ENCODE measurements around the gene NXN. TPM values are rescaled to one million over a fixed set of nuclear protein-coding genes. Genes with fewer than 3 reads are reported as not detected.
"Not testable (repeated sequence)": the region's sequence is repeated elsewhere in the genome, so short reads cannot be mapped to it uniquely, and the experiment has no call there.

Gene NXN
- total RNA-seq, 1 donor from 2014 or later = 16.7 TPM

DNA sequence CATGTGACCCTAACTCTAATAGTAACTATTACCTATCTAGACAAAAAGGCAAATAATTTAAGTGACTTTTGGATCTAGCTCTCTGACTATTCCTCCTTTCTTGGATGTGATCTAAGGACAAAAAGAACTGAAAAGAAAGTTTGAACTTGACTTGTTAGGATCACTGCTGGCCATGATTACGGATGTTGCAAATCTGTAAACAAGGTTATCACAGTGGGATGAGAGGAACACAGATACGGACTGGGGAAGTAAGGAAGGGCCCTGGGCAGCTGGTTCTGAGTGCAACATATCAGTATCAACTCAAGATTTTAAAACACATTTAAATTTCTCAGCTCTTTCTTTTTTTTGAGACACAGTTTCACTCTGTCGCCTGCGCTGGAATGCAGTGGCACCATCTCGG, 118.8 kb downstream of the NXN start:
- DNase-seq = no peak

DNA sequence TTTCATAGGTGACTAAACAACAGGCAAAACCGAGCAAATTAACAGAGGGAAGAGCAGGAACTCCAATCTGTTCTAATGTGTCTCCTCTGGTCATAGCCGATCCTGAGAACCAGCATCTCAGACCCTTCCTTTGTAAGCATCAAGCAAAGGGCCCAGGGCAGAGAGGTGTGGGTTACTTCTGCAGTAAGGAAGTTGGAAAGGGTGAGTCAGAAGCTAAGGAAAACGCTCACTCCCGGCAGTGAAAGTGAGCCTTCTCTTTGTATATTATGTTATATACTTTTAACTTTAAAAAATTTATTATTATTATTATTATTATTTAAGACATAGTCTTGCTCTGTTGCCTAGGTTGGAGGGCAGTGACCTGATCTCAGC, 119.8 kb downstream of the NXN start:
- DNase-seq = no peak

DNA sequence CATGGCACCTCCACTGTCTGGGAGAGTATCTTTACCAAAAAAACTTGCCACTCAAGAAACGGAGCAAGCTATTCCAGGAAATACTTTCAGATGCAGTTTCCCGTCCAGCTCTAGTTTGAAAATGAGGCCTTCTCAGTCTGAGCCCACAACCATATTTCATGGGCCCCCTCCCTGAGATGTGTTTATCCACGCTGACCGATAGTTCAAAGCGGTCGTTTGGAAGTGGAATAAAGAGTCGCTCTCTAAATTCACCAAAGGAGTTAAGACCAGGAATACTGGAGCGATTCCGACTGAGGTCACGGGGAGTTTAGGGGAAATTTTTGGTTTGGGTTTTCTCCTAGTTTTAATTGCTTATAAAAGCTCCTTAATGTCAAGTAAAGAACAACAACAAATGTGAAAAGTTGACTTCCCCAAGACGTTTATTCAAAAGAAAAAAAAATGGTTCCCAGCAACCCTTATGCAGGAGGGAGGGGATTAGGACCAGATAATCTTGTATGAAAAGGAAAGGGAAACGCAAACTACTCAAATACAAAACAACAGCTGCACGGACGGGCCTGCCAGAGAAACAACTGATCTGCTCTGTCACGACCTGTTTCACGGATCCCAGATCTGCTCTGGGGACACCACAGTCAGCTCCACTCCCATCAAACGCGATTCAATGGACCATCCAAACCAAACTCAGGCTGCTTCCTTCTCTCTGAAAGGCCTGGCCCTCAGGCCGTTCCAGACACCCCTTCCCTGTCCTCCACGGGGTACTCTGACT, 120.3 kb downstream of the NXN start:
- no peak for DNase-seq

DNA sequence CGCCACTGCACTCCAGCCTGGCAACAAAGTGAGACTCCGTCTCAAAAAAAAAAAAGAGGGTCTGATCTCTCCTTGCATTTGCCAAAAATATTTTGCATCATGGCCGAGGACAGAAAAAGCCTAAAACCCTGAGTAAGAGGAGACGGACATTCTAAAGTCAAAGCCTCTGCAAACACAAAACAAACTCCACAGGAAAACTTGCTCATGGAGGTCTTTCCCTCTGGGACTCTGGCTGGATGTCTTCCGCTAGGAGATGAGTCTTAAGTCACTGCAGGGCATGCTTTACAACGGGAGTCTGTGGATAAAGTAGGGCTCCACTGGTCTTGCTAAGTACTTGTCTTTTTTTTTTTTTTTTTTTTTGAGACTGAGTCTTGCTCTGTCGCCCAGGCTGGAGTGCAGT, 123.4 kb downstream of the NXN start:
- DNase-seq = no peak

DNA sequence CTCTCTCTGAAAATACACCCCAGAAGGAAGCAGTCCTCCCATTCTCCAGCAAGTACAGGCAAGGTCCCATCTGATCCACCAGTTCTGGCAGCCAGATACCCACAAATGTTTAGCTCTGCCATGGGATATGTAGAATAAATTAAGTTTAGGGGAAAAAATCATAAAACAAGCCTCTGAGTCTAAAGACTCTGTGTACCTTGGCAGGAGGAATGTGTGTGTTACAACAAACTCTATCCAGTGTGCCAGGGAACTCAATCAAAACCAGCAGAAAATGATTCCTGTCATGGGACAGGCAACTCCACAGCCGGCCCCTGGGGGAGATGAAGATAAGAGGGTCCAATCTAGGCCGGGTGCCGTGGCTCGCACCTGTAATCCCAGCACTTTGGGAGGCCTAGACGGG, 124.0 kb downstream of the NXN start:
- DNase-seq = no peak

DNA sequence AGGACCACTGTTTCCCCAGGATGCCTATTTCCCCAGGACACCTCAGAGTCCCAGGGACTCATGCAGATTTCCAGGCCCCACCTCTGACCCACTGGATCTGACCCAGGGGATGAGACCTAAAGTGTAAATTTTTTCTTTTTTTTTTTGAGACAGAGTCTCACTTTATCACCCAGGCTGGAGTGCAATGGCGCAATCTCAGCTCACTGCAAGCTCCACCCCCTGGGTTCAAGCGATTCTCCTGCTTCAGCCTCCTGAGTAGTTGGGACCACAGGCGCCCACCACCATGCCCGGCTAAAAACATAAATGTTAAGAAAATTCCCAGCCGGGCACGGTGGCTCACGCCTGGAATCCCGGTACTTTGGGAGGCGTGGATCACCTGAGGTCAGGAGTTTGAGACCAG, 126.7 kb downstream of the NXN start:
- not testable (repeated sequence) for DNase-seq

DNA sequence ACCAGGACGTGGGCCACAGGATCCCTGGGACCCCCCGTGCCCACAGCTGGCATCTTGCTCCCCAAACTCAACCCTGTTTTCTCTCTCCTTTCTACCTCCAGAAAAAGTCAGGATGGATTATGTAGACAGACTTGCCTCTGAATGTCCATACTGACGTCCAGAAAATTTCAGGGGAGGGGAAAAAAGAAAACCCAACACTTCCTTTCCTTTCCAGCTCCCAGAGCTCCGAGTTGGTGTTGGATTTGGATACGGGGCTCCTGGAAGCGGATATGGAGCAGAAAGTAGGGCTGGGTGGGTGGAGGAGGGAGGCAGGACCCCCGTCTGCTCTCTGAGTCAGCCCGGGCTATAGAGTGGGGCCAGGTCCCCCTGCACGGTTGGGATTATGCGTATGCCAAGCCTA, 127.2 kb downstream of the NXN start:
- no peak for DNase-seq

DNA sequence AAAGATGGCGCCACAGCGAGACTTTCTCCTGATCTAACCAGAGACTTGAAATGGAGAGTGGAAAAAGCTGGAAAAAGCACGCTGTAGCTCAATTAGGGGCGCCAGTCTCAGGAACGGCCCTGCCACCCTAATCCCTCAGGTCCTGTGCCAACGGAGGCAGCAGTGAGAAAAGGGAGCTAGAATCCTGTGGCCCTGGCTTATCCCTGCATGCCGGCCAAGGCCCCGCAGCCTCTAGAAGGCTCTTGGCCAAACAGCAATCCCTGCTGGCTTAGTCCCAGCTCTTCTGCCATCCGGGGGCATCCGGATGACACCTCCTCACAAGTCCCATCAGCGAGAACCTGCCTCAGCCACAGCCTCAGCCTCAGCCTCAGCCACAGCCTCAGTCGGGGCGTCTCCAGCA, 127.7 kb downstream of the NXN start:
- no peak for DNase-seq

DNA sequence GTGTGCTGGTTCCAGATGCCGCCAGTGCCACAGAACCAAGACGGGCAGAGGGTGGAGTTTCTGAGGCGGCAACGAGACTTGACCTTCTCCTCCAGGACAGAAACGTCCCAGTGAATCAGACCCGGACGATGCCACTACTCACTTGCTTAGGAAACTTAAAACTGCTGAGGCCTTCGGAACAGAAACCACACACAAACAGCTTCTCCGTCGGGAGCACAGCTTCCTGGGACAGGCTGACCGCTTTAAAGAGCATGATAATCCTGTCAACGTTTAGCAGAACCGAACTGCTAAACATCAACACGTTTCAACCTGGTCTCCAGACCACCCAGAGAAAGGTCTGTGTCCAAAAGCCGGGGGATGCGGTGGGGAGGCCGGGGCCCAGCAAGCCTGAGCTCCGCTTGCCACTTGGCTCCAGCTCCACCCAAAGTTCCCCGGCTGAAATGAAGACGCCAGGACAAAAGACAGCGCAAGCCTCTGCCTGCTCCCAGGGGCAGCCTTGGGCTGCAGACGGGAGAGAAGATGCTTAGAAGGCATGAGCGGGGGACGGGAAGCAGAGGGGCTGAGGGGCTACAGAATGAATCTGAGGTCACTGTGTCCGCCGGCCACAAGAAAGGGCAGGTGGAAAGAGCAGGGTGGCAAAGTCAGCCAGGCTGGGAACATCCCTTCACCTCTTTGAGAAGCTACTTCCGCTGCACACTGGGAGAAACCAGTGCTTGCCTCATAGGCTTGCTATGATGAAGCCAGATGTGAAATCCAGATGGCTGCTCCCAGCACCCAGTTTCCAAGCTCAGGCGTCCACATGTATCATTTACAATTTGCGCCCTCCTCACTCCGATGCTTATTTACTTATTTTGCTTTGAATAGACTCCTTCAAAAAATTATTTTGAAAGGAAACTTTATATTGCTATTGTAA, 128.5 kb downstream of the NXN start:
- DNase-seq = no peak

DNA sequence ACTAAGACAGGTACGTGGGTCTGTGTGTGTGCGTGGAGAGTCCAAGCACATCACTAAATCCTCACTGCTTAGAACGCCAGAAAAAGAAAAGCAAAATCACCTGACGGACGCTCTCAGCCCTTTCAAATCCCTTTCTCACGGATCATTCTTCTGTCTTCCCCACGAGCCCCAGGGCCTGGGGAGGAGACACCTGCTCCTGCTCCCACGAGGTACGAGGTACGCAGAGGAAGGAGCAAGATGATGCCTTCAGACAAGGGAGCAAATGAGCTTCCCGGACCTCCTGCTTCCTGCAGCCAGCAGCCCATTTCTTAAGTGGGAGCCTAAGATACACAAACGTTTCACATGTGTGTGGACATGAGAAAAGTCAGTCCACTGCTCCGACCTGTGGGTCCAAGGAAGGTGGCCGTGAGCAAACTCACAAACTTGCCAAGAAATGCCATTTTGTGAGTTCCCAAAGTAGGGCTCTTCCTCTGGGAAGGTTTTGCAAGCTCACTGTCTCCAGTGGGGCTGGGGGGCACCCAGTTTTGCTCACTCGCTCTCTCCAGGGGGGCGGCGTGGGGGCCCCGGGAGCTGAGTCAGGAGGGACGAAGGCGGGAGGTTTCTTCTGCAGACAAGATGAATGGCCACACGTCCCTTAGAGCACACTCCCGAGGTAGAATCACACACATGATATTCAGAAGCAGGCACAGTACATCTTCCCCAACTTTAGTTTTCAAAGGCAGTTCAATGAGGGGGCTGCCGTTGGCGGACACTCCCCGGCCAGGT, 129.3 kb downstream of the NXN start:
- DNase-seq = no peak

DNA sequence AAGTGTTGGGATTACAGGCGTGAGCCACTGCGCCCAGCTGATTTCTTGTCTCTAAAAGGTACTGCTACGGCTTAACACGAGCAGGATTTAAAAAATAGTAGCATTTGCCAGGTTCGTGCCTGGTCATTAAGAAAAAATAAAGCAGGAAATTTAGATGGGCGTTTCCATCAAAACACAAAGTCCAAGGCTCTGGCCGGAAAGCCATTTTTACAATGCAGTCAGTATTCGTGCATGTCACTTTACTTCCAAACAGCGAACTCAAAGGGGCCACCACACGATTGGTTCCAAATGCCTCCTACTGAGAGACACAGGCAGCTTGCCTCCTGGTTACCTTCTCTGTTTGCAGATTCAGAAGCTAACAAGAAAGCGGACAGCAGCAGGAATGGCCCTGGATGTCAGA, 131.2 kb downstream of the NXN start:
- no peak for DNase-seq

DNA sequence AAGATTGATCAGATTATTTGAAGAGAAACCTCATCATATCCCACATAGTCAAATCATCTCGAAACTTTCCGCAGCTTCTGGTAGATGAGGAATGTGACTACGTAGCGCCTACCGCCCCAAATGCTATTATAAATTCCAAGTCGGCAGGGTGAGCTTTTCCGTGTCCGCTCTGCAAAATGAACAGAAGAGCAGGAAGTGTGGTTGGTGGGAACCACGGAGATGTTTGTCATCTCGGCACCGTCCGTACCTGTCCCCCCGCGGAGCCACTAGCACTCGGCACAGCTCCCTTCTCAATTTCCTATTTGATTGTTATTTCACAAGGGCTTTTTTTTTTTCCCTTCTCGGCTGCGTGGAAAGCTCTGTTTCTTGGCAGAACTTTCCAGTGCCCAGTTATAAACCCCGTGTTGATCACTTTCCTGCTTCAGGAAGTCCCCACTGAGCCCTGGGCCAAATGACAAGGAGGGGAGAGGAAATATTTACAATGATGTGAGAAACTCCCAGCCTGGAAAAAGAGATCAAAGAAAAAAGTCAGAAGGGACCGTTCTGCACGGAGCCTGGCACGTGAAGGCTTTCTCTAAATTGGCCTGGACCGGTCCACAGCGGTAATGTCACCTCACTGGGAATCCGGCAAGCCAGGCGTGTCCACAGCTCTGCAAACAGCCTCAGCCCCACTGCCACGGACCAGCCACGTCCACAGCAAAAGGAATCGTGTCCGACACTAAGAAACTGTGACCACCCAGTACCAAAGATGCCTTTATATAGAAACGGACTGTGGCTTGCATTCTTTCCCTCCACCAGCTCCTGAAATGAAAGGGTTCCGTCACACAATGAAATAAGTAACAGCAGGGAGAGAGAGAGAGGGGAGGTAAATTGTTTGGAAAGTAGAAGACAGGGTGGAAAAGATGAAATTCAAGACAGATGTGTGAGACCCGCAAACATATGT, 132.4 kb downstream of the NXN start:
- DNase-seq = no peak

DNA sequence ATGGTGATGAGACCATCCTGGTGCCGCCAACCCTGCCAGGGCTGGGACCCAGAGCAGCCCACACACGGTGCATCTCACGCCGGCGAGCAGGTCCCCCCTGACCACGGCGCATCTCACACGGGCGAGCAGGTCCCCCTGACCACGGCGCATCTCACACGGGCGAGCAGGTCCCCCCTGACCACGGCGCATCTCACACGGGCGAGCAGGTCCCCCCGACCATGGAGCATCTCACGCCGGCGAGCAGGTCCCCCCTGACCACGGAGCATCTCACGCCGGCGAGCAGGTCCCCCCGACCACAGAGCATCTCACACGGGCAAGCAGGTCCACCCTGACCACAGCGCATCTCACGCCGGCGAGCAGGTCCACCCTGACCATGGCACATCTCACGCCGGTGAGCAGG, 138.3 kb downstream of the NXN start:
- DNase-seq = no peak

DNA sequence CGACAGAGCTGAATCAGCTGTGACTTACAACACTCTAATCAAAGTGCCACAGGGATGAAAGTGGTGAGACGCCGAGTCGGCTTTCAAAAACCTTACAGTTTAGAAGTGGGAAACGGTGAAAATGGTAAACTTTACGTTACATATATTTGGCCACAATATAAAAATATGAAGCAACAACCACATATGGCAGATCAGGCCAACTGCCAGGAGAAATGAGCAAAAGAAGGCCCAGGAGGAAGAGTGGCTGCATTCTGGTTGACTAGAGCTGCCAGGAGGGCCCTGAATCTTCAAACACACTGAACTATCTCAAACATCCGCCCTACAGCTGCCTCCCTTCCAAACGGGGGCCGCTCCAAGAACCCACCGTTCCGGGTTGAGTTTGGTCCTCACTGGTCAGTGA, 141.1 kb downstream of the NXN start:
- DNase-seq = no peak

DNA sequence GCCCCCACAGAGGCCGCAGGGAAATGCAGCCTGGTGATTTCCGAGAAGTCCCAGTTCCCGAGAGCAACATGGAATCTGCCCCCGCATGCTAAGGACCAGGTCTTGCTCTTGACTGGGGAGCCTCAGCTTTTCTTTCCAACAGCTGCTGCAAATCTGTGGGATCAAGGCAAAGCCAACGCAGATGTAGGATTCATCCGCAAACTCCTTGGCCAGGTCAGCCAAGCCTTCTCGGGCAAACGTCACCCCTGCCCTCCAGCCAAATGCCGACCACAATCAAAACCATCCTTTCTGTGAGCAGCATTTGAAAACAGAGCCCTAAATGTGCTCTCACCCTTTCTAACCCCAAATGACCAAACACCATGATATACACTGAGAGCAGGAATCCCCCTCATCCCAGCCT, 143.4 kb downstream of the NXN start:
- no peak for DNase-seq

DNA sequence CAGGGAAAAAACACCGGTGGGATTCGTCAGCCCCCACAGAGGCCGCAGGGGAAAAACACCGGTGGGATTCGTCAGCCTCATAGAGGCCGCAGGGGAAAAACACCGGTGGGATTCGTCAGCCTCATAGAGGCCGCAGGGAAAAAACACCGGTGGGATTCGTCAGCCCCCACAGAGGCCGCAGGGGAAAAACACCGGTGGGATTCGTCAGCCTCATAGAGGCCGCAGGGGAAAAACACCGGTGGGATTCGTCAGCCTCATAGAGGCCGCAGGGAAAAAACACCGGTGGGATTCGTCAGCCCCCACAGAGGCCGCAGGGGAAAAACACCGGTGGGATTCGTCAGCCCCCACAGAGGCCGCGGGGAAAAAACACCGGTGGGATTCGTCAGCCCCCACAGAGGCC, 143.9 kb downstream of the NXN start:
- DNase-seq = not testable (repeated sequence)

DNA sequence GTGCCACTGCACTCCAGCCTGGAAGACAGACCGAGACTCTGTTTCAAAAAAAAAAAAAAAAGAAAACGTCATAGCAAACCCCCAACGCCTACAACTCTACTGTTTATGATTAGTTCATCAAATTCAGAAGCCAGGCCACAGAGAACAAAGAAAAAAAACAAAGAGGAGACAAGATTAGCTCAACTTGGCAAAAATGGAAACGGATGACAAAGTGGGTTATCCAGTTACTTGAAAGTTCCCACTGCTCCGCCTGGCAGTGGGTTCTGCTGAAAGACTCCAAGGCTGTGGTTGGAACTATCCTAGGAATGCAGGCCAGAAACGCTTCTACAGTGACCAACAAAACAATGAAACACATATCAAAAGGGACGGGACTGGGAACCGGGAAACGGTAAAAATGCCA, 144.3 kb downstream of the NXN start:
- DNase-seq = no peak

DNA sequence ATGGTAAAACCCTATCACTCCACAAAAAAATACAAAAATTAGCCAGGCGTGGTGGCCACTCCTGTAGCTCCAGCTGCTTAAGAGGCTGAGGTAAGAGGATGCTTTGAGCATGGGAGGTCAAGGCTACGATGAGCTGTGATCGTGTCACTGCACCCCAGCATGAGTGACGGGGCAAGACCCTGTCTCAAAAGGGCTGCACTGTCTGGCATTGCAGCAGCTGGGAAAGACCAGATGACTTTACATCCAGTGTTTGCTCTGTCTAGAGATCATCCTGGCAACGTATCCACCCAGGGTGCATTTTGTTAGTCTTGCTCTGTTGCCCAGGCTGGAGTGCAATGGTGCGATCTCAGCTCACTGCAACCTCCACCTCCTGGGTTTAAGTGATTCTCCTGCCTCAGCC, 145.4 kb downstream of the NXN start:
- no peak for DNase-seq

DNA sequence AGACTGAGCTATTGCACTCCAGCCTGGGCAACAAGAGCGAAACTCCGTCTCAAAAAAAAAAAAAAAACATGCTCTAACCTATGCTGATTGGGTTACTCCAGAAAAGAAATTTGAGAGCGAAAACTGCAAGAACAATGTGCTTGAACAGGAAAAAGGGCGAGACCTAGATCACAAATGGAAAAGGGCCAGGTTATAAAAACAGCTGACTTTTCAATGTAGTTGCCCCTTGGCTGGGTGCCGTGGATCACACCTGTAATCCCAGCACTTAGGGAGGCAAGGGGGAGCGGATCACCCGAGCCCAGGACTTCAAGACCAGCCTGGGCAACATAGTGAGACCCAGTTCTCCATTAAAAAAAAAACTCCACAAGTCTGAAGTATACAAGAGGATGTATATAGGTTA, 148.6 kb downstream of the NXN start:
- no peak for DNase-seq

DNA sequence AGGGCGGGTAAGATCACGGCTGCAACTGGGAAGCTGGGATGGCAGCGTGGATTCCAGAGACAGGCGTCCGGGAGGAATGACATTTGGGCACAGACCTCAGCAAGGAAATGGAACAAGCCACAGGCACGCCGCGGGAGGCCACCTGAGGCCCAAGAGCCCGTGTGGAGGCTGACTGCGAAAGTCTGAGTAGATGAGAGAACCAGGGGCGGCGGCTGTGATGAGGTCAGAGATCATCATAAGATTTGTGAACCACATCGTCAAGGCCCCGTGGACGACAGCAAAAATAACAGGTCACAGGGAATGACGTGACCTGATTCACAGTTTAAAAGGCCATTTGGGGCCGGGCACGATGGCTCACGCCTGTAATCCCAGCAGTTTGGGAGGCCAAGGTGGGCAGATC, 149.2 kb downstream of the NXN start:
- DNase-seq = no peak

DNA sequence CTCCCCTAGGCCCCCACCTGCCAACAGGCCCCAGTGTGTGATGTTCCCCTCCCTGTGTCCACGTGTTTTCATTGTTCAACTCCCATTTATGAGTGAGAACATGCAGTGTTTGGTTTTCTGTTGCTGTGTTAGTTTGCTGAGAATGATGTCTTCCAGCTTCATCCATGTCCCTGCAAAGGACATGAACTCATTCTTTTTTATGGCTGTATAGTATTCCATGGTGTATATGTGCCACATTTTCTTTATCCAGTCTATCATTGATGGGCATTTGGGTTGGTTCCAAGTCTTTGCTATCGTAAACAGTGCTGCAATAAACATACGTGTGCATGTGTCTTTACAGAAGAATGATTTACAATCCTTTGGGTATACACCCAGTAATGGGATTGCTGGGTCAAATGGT, 150.0 kb downstream of the NXN start:
- not testable (repeated sequence) for DNase-seq

DNA sequence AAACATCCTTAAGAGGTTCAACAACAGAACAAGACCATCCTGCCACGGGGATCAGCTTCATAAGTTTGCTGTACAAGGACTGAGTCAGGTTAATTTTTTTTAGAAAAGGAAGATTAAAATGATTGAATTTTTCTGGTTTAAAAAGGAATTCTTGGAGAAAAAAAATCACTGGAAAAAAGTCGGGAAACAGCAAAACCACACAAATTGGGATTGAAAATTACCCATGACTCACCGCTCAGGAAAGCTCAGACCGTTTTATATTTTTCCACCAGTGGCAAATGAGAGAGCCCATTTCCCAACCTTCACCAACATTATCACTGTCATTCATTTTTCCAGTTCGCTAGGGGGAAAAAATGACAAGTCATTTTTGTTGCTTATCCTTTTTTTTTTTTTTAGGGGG, 150.8 kb downstream of the NXN start:
- DNase-seq = no peak
